Pulmonary artery endothelial cell (primary cell): ENCODE data around the gene PPIG. TPM values are rescaled to one million over a fixed set of nuclear protein-coding genes. Genes with fewer than 3 reads are reported as not detected.
"Not testable (repeated sequence)": the region's sequence is repeated elsewhere in the genome, so short reads cannot be mapped to it uniquely, and the experiment has no call there.

Experiments used
- DNase-seq: peaks from one replicate; pipeline ENCODE4 v3.0.0-alpha.2; 2011; ENCODE audit warnings: low read depth, low spot score
- total RNA-seq: library from RNA; depleted of rRNA; stranded (reverse); fragments of >200 nt; gene quantifications from 2 replicates; pipeline ENCODE4 v1.2.3, GENCODE V29; 2014

Gene PPIG
- total RNA-seq, 1 donor from 2014 or later = 24.2 TPM

- no peak for DNase-seq
Measured at GRCh38 chr2:169590804-169591203, 6.7 kb downstream of the PPIG start.

- DNase-seq = not testable (repeated sequence)
Measured at GRCh38 chr2:169596546-169596945, 12.4 kb downstream of the PPIG start.

- no peak for DNase-seq
Measured at GRCh38 chr2:169598982-169599381, 14.8 kb downstream of the PPIG start.

- no peak for DNase-seq
Measured at GRCh38 chr2:169599568-169599967, 15.4 kb downstream of the PPIG start.

GRCh38 chr2:169609264-169609663 lies 25.1 kb downstream of the PPIG start:
- no peak for DNase-seq

- DNase-seq = no peak
Measured at GRCh38 chr2:169613876-169614275, 29.7 kb downstream of the PPIG start.

- DNase-seq = not testable (repeated sequence)
Measured at GRCh38 chr2:169615982-169616381, 31.8 kb downstream of the PPIG start.

- no peak for DNase-seq
Measured at GRCh38 chr2:169619946-169620345, 35.8 kb downstream of the PPIG start.

- DNase-seq = no peak
Measured at GRCh38 chr2:169620509-169620908, 36.4 kb downstream of the PPIG start.

- DNase-seq = no peak
Measured at GRCh38 chr2:169623235-169623634, 39.1 kb downstream of the PPIG start.

GRCh38 chr2:169625781-169626180 lies 41.6 kb downstream of the PPIG start:
- no peak for DNase-seq

GRCh38 chr2:169636440-169637097 lies 52.4 kb downstream of the PPIG start:
- DNase-seq = no peak

GRCh38 chr2:169637620-169638019 lies 53.5 kb downstream of the PPIG start:
- DNase-seq = no peak

GRCh38 chr2:169640104-169640503 lies 56.0 kb downstream of the PPIG start:
- DNase-seq = no peak

- no peak for DNase-seq
Measured at GRCh38 chr2:169641464-169641863, 57.3 kb downstream of the PPIG start.

- DNase-seq = no peak
Measured at GRCh38 chr2:169644173-169644572, 60.0 kb downstream of the PPIG start.

- no peak for DNase-seq
Measured at GRCh38 chr2:169647496-169647895, 63.3 kb downstream of the PPIG start.

GRCh38 chr2:169649278-169649677 lies 65.1 kb downstream of the PPIG start:
- no peak for DNase-seq

GRCh38 chr2:169653636-169654035 lies 69.5 kb downstream of the PPIG start:
- no peak for DNase-seq

GRCh38 chr2:169656164-169656563 lies 72.0 kb downstream of the PPIG start:
- no peak for DNase-seq

- DNase-seq = no peak
Measured at GRCh38 chr2:169658877-169659276, 74.7 kb downstream of the PPIG start.

- no peak for DNase-seq
Measured at GRCh38 chr2:169659320-169659719, 75.2 kb downstream of the PPIG start.

GRCh38 chr2:169661265-169661664 lies 77.1 kb downstream of the PPIG start:
- DNase-seq = no peak

- DNase-seq = no peak
Measured at GRCh38 chr2:169662744-169663143, 78.6 kb downstream of the PPIG start.
